ENCODE results near the gene EIF2AK3.
"Not testable (repeated sequence)": the region's sequence is repeated elsewhere in the genome, so short reads cannot be mapped to it uniquely, and the experiment has no call there.

EIF2AK3 gene

GRCh38 chr2:88563129-88563528, 64.1 kb downstream of the EIF2AK3 start:
- Histone ChIP-seq H3K9ac (ENCODE audit: low read depth, low read length) (no peak overlapping the region; the same call in 1 of the 2 replicates), H3K4me3 (ENCODE audit: low read length) (no peak overlapping the region), H3K27ac (ENCODE audit: low read depth, low read length) (no peak overlapping the region), H3K36me3 (ENCODE audit: insufficient read depth, low read length) (peaks cover 27% of the 10 kb centered on the region), H3K4me1 (ENCODE audit: insufficient read depth, low read length) (peaks cover 27% of the 10 kb centered on the region), H3K27me3 (ENCODE audit: insufficient read depth, low read length) (no peaks in the 10 kb centered on the region), H3K9me3 (ENCODE audit: insufficient read depth, low read depth, low read length) (no peaks in the 10 kb centered on the region)
- 70% methylated on average over 2 of the region's 2 CpGs for WGBS

GRCh38 chr2:88561646-88562388, 65.4 kb downstream of the EIF2AK3 start:
- no peaks in the 10 kb centered on the region for H3K9me3 ChIP-seq (ENCODE audit: insufficient read depth, low read depth, low read length)
- WGBS = 90% methylated on average over 3 of the region's 3 CpGs
- no peak overlapping the region for H3K27ac ChIP-seq (ENCODE audit: low read depth, low read length)
- no peaks in the 10 kb centered on the region for H3K27me3 ChIP-seq (ENCODE audit: insufficient read depth, low read length)
- no peak overlapping the region for H3K9ac ChIP-seq (ENCODE audit: low read depth, low read length)
- H3K4me3 ChIP-seq (ENCODE audit: low read length) = no peak overlapping the region
- peaks cover 27% of the 10 kb centered on the region for H3K4me1 ChIP-seq (ENCODE audit: insufficient read depth, low read length)
- H3K36me3 ChIP-seq (ENCODE audit: insufficient read depth, low read length) = peaks cover 37% of the 10 kb centered on the region

GRCh38 chr2:88560619-88561307, 66.5 kb downstream of the EIF2AK3 start:
- WGBS = 96% methylated on average over 2 of the region's 3 CpGs
- peaks cover 40% of the 10 kb centered on the region for H3K36me3 ChIP-seq (ENCODE audit: insufficient read depth, low read length)
- H3K27ac ChIP-seq (ENCODE audit: low read depth, low read length) = no peak overlapping the region
- peaks cover 27% of the 10 kb centered on the region for H3K4me1 ChIP-seq (ENCODE audit: insufficient read depth, low read length)
- no peak overlapping the region for H3K4me3 ChIP-seq (ENCODE audit: low read length)
- no peaks in the 10 kb centered on the region for H3K9me3 ChIP-seq (ENCODE audit: insufficient read depth, low read depth, low read length)
- H3K27me3 ChIP-seq (ENCODE audit: insufficient read depth, low read length) = no peaks in the 10 kb centered on the region
- H3K9ac ChIP-seq (ENCODE audit: low read depth, low read length) = no peak overlapping the region

GRCh38 chr2:88557290-88557689, 70.0 kb downstream of the EIF2AK3 start:
- no peak overlapping the region for H3K9ac ChIP-seq (ENCODE audit: low read depth, low read length)
- peaks cover 40% of the 10 kb centered on the region for H3K36me3 ChIP-seq (ENCODE audit: insufficient read depth, low read length)
- H3K27me3 ChIP-seq (ENCODE audit: insufficient read depth, low read length) = no peaks in the 10 kb centered on the region
- H3K9me3 ChIP-seq (ENCODE audit: insufficient read depth, low read depth, low read length) = no peaks in the 10 kb centered on the region
- H3K4me1 ChIP-seq (ENCODE audit: insufficient read depth, low read length) = peaks cover 10% of the 10 kb centered on the region
- H3K27ac ChIP-seq (ENCODE audit: low read depth, low read length) = no peak overlapping the region
- 96% methylated on average over 1 of the region's 1 CpG for WGBS
- H3K4me3 ChIP-seq (ENCODE audit: low read length) = no peak overlapping the region

GRCh38 chr2:88556026-88556425, 71.2 kb downstream of the EIF2AK3 start:
- H3K9me3 ChIP-seq (ENCODE audit: insufficient read depth, low read depth, low read length) = no peaks in the 10 kb centered on the region
- H3K4me3 ChIP-seq (ENCODE audit: low read length) = no peak overlapping the region
- H3K36me3 ChIP-seq (ENCODE audit: insufficient read depth, low read length) = peaks cover 40% of the 10 kb centered on the region
- H3K9ac ChIP-seq (ENCODE audit: low read depth, low read length) = no peak overlapping the region
- WGBS = 95% methylated on average over 7 of the region's 7 CpGs
- peaks cover 12% of the 10 kb centered on the region; the same call in 1 of the 2 replicates for H3K4me1 ChIP-seq (ENCODE audit: insufficient read depth, low read length)
- no peaks in the 10 kb centered on the region for H3K27me3 ChIP-seq (ENCODE audit: insufficient read depth, low read length)
- no peak overlapping the region for H3K27ac ChIP-seq (ENCODE audit: low read depth, low read length)

- 77% methylated on average over 5 of the region's 5 CpGs for WGBS
- Histone ChIP-seq H3K4me1 (ENCODE audit: insufficient read depth, low read length) (peaks cover 16% of the 10 kb centered on the region), H3K27ac (ENCODE audit: low read depth, low read length) (no peak overlapping the region), H3K36me3 (ENCODE audit: insufficient read depth, low read length) (peaks cover 26% of the 10 kb centered on the region), H3K4me3 (ENCODE audit: low read length) (no peak overlapping the region), H3K9me3 (ENCODE audit: insufficient read depth, low read depth, low read length) (no peaks in the 10 kb centered on the region), H3K27me3 (ENCODE audit: insufficient read depth, low read length) (no peaks in the 10 kb centered on the region), H3K9ac (ENCODE audit: low read depth, low read length) (no peak overlapping the region)
Measured at GRCh38 chr2:88554189-88554588, 73.1 kb downstream of the EIF2AK3 start.

GRCh38 chr2:88549616-88550292, 77.5 kb downstream of the EIF2AK3 start:
- WGBS = 3% methylated on average over 36 of the region's 36 CpGs
- H3K27ac ChIP-seq (ENCODE audit: low read depth, low read length) = no peak overlapping the region; the same call in 1 of the 2 replicates
- peak overlapping the region; percentile 21; the same call in 1 of the 2 replicates for H3K9ac ChIP-seq (ENCODE audit: low read depth, low read length)
- H3K27me3 ChIP-seq (ENCODE audit: insufficient read depth, low read length) = no peaks in the 10 kb centered on the region
- H3K36me3 ChIP-seq (ENCODE audit: insufficient read depth, low read length) = no peaks in the 10 kb centered on the region
- peak overlapping the region; percentile 47 for H3K4me3 ChIP-seq (ENCODE audit: low read length)
- peaks cover 16% of the 10 kb centered on the region for H3K4me1 ChIP-seq (ENCODE audit: insufficient read depth, low read length)
- no peaks in the 10 kb centered on the region for H3K9me3 ChIP-seq (ENCODE audit: insufficient read depth, low read depth, low read length)

- H3K4me3 ChIP-seq (ENCODE audit: low read length); H3K9ac ChIP-seq (ENCODE audit: low read depth, low read length); H3K4me1 ChIP-seq (ENCODE audit: insufficient read depth, low read length); H3K27ac ChIP-seq (ENCODE audit: low read depth, low read length); H3K36me3 ChIP-seq (ENCODE audit: insufficient read depth, low read length); H3K9me3 ChIP-seq (ENCODE audit: insufficient read depth, low read depth, low read length); H3K27me3 ChIP-seq (ENCODE audit: insufficient read depth, low read length): not testable (repeated sequence)
- 95% methylated on average over 4 of the region's 4 CpGs for WGBS
Measured at GRCh38 chr2:88546291-88546690, 81.0 kb downstream of the EIF2AK3 start.

- H3K27me3 ChIP-seq (ENCODE audit: insufficient read depth, low read length) = no peaks in the 10 kb centered on the region
- peaks cover 1% of the 10 kb centered on the region for H3K4me1 ChIP-seq (ENCODE audit: insufficient read depth, low read length)
- H3K9me3 ChIP-seq (ENCODE audit: insufficient read depth, low read depth, low read length) = no peaks in the 10 kb centered on the region
- H3K36me3 ChIP-seq (ENCODE audit: insufficient read depth, low read length) = no peaks in the 10 kb centered on the region
- H3K9ac ChIP-seq (ENCODE audit: low read depth, low read length) = no peak overlapping the region
- H3K4me3 ChIP-seq (ENCODE audit: low read length) = no peak overlapping the region
- WGBS = 94% methylated on average over 5 of the region's 5 CpGs
- H3K27ac ChIP-seq (ENCODE audit: low read depth, low read length) = no peak overlapping the region
Measured at GRCh38 chr2:88545118-88545517, 82.1 kb downstream of the EIF2AK3 start.

GRCh38 chr2:88543541-88544057, 83.7 kb downstream of the EIF2AK3 start:
- Histone ChIP-seq H3K27ac (ENCODE audit: low read depth, low read length) (no peak overlapping the region), H3K9me3 (ENCODE audit: insufficient read depth, low read depth, low read length) (no peaks in the 10 kb centered on the region), H3K27me3 (ENCODE audit: insufficient read depth, low read length) (no peaks in the 10 kb centered on the region), H3K9ac (ENCODE audit: low read depth, low read length) (no peak overlapping the region), H3K36me3 (ENCODE audit: insufficient read depth, low read length) (no peaks in the 10 kb centered on the region), H3K4me1 (ENCODE audit: insufficient read depth, low read length) (no peaks in the 10 kb centered on the region), H3K4me3 (ENCODE audit: low read length) (no peak overlapping the region)
- 92% methylated on average over 6 of the region's 6 CpGs for WGBS

GRCh38 chr2:88542668-88543067, 84.6 kb downstream of the EIF2AK3 start:
- H3K9ac ChIP-seq (ENCODE audit: low read depth, low read length) = no peak overlapping the region
- H3K4me1 ChIP-seq (ENCODE audit: insufficient read depth, low read length) = 0 out of 2 replicates have a peak, but pooled peaks cover 3% of the 10 kb centered on the region
- 90% methylated on average over 6 of the region's 6 CpGs for WGBS
- no peak overlapping the region for H3K4me3 ChIP-seq (ENCODE audit: low read length)
- H3K27me3 ChIP-seq (ENCODE audit: insufficient read depth, low read length) = no peaks in the 10 kb centered on the region
- H3K9me3 ChIP-seq (ENCODE audit: insufficient read depth, low read depth, low read length) = no peaks in the 10 kb centered on the region
- H3K27ac ChIP-seq (ENCODE audit: low read depth, low read length) = no peak overlapping the region
- H3K36me3 ChIP-seq (ENCODE audit: insufficient read depth, low read length) = no peaks in the 10 kb centered on the region

All from HUES64 (cell line).